A549 (cell line): ENCODE results near the gene ICOSLG.

ENCODE experiments used
- CHD2 ChIP-seq: fragments of 150-350 bp; IDR thresholded peaks from 2 replicates; pipeline ENCODE4 v1.6.1; 2014; ENCODE audit warnings: low read length; ENCODE audit not compliant: partially characterized antibody
- CTCF ChIP-seq: fragments of >200 bp; sonication (Bioruptor Twin); formaldehyde crosslinking; IDR thresholded peaks from 3 replicates; pipeline ENCODE4 v1.5.1; 2016
- POLR2A ChIP-seq: IDR thresholded peaks from 2 replicates; pipeline ENCODE4 v1.6.1; 2012; ENCODE audit warnings: mild to moderate bottlenecking, low read length
- RAD21 ChIP-seq, 2 experiments: fragments of >200 bp in 1 of 2; sonication (Bioruptor Twin) in 1 of 2; formaldehyde crosslinking in 1 of 2; IDR thresholded peaks in 1 of 2; conservative IDR thresholded peaks in 1 of 2; 2 replicates in 1 of 2; 3 replicates in 1 of 2; pipeline ENCODE4 v1.6.1; 2012 to 2018; ENCODE audit warnings: inconsistent platforms in 1 of 2
- RFX5 ChIP-seq: fragments of 450-650 bp; IDR thresholded peaks from 2 replicates; pipeline ENCODE4 v1.7.1; 2014; ENCODE audit warnings: antibody characterized with exemption, mild to moderate bottlenecking, moderate library complexity
- SMC3 ChIP-seq: fragments of >200 bp; sonication (Bioruptor Twin); formaldehyde crosslinking; IDR thresholded peaks from 3 replicates; pipeline ENCODE4 v1.6.1; 2018; ENCODE audit warnings: inconsistent platforms

- no peak for TF ChIP-seq POLR2A
- TF ChIP-seq CHD2: no peak
- no peak for TF ChIP-seq SMC3
- TF ChIP-seq RAD21 (conservative IDR thresholded peaks at IDR 0.05 in 1 of 2, IDR thresholded peaks at IDR 0.05 in 1 of 2): no peak
- TF ChIP-seq CTCF: no peak
- TF ChIP-seq RFX5: no peak
Measured at GRCh38 chr21:44263221-44263760, 22.5 kb upstream of the ICOSLG start.
